Measurements from ENCODE around the gene PRSS33.

DNA sequence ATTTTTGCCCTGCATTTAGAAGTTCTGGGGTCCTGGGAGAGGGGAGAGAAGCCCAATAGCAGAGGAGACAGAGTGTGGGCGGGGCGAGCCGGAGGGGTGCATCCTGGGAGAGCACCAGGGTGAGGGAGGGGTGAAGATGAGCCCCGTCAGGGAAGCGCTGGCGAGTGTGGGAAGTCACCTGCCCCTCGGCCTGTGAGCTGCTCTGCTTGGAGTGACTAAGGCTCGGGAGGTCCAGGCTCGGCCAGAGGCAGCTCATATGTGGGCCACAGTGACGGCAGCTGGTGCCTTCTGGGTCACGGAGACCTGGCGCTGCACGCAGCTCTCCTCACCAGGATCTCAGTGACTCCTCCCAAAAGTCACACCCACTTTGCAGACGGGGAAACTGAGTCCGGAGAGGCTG, 43.8 kb upstream of the PRSS33 start:
- TF ChIP-seq, protein P1, sequence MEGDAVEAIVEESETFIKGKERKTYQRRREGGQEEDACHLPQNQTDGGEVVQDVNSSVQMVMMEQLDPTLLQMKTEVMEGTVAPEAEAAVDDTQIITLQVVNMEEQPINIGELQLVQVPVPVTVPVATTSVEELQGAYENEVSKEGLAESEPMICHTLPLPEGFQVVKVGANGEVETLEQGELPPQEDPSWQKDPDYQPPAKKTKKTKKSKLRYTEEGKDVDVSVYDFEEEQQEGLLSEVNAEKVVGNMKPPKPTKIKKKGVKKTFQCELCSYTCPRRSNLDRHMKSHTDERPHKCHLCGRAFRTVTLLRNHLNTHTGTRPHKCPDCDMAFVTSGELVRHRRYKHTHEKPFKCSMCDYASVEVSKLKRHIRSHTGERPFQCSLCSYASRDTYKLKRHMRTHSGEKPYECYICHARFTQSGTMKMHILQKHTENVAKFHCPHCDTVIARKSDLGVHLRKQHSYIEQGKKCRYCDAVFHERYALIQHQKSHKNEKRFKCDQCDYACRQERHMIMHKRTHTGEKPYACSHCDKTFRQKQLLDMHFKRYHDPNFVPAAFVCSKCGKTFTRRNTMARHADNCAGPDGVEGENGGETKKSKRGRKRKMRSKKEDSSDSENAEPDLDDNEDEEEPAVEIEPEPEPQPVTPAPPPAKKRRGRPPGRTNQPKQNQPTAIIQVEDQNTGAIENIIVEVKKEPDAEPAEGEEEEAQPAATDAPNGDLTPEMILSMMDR (IDR thresholded peaks at IDR 0.05; ENCODE audit: insufficient read depth, low read length, poor library complexity, severe bottlenecking) = no peak
- TF ChIP-seq EZH2phosphoT487 (conservative IDR thresholded peaks at IDR 0.05; ENCODE audit: low read length) = no peak

All from SU-DHL-6 (cell line).